HG02588 (cell line): Measurements from ENCODE around the gene ACIN1.

Source experiments
- ATAC-seq: cut with Tn5 transposase; IDR thresholded peaks from one replicate; pipeline ENCODE4 v1.9.1; 2021; ENCODE audit warnings: mild to moderate bottlenecking, moderate library complexity; ENCODE audit not compliant: unreplicated experiment

Gene ACIN1

DNA sequence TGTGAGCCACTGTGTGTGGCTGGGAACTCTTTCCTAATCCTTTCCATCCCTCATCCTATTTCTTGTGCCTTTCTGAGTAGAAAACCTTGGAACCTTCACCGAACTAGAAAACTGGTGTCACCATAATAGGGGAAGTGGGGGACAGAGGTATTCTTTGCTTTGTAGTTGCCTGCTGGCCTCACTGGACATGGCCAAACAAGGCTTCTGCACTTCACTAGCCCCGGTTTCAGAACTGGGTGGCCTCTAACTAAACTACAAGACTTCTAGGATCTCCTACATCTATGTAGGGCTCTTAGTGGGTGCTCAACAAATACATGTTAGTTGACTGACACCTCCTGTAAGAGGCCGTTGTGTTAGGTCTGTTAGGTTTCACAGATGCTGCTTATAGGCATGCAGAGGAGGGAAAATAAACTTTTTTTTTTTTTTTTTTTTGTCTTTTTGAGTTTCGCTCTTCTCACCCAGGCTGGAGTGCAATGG lies 10.4 kb upstream of the ACIN1 start:
- no peak for ATAC-seq

DNA sequence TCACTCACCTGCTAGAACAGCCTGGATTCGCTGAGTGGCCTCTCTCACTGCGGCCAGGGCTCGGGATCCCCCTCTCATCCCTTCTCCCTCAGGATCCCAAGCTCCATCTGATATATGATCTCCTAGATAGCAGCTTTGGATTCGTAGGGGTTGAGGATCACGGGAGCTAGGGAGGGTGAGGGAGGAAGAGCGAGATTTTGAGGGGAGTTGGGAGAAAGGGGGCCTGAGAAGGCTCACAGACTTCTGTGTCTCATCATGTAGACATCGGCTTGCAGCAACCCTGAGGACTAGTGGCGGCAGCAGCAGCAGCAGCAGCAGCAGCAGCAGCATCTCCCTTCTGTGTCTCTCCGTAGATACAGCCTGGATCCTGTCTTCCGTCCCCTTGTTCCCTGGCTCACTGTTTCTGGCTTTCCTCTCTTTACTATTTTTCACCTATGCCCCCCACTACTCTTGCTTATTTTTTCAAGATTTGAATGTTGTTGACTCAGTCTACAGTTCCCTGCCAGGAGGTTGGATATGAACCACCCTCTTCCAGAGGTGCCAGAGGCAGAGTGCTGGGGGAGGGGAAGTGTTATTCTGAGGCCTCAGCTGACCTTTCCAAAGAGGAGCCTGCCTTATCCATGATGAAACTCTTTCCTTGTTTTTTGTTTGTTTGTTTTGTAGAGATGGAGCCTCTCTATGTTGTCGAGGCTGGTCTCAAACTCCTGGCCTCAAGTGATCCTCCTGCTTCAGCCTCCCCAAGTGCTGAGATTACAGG lies 9.8 kb upstream of the ACIN1 start, which contains the start of gene CIROP:
Gene CIROP, minus strand, starts transcription at position 399 of the 757 bp plus-strand sequence. Its CDS starts 69 bp downstream, at position 330.
- no peak for ATAC-seq

DNA sequence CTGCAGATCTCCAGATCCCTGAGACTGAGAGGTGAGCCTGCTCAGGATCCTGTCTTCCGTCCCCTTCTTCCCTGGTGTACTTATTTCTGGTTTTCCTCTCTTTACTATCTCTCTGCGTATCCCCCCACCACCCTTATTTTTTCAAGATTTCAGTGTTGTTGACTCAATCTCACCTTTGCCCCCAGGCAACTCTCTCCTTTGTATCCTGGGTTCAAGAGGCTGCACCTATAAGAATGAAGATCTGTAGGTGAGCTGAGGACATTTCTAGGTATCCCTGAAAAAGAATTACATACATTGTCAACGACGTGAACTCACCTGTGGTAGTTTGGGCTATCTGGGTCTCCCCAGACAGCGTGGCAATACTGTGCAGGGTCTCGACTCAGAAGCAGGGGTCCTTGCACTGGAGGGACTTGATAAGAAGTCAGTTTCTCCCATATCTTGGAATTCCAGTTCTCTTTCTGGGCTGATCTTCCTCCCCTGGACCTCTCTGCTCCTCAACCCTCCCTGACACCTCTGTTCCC lies 9.2 kb upstream of the ACIN1 start:
- ATAC-seq: no peak

DNA sequence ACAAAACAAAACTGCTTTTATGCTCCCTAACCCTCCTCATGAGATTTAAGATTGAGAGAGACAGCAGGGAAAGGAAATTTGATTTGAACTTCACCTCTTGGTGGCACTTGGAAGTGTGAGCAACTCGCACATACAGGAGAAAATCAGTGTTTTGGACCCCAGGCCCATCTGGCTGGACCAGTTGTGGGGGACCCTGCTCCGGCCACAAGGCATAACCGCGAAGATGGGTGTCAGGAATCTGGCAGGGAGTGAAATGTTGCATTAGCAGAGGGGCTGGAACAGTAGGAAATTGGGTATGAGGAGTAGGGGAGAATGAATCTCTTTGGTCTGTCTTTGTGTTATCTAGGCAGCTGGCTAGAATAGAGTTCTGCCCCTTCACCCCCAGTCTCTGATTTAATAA lies 8.6 kb upstream of the ACIN1 start:
- no peak for ATAC-seq

DNA sequence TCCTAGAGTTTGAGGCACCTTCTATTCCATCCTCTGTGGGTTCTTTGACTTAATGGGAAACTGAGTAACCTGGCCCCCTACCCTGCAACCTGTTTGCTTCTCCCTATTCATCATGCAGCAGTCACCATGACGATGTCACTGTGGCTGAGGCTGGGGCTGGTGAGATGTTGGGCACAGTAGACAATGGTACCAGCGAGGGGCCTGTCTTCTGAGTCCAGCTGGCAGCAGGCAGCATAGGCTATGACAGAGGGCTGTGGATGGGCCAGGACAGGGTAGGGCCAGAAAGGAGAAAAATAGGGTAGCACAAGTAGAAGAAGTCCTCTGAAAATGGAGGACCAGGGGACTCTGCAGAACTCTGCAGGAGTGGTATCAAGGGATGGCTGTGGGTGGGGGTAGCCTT lies 7.9 kb upstream of the ACIN1 start:
- ATAC-seq: no peak

DNA sequence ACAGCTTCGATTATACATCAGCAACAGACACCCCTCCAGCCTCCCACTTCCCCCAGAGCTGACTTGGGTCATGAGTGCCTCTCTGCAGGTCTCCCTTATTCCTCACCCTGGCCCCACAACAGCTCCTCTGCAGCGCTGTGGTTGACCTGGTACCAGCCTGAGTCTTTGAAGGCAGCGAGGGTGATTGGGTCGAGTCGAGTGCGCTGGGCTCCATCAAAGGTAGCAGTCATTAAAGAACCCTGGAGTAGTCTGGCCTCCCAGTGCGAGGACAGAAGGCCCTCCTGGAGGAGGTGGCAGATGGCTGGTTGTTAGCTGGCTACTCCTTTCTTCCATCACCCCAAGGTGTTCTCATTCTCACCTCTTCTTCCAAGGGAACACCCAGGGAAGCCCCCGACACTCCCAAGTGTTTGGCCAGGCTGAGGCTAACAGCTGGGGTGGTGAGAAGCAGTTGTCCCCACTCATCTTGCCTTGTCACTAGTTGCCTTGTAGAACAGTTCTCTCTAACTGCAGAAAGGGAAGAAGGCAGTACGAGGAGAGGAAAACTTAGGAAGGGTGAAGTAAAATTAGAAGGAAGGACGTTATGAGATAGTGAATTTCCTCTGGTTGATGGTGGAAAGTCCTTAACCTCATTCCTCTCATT lies 7.2 kb upstream of the ACIN1 start:
- ATAC-seq: no peak

DNA sequence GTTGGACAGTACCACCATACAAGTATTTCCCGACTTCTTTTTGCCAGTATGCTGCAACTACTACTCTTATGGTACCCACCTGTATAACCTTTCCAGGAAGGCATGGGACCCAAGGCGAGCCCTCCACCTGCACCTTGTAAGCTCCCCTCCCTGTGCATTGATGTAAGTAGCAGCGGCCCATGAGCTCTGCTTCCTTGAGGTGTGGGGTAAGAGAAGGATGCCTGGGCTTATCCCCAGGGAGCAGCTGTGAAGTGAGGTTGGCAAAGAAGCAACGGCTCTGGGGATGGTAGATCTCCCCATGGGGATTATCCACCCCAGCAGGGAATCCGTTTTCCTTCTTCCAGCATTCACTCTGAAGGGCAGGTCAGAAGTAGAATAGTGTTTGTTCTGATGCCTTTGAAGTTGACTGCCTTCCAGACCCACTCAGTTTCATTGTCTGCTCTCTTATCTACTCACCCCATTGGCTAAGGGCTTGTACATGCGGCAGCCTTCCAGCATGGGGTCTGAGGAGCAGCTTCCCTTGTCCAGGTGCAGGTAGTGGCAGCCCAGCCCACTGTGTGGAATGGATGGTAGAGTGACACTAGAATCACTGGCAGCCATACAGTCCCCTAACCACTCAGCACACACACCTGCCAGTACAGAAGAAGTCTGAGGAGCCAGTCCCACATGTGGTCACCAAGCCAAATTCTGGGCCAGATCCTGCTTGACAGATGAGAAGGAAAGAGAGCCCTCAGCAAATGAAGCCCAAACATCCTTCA lies 6.5 kb upstream of the ACIN1 start:
- no peak for ATAC-seq

DNA sequence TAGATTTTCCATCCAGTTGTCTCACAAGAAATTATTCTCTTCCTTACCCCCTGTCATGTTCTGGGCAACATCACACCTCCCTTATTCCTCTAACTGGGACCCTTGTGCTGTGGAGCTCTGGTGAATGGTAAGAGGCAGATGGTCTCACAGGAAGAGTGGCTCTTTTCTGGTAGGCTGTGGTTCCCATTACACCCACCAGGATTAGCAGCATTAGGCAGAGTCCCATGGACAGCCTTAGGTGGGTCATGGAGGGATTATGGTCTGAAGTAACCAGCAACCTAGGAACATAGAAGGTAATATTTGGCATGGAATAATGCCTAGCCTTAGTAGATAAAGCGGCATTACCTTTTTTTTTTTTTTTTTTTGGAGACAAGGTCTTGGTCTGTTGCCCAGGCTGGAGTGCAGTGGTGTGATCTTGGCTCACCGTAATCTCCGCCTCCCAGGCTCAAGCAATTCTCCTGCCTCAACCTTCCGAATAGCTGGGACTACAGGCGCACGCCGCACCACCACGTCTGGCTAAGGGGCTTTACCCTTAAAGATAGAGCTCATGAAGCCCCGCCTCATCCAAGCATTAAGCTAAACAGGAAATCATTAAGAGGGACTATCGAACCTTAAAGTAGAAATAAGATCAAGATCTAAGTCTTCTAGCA lies 4.4 kb upstream of the ACIN1 start:
- no peak for ATAC-seq

DNA sequence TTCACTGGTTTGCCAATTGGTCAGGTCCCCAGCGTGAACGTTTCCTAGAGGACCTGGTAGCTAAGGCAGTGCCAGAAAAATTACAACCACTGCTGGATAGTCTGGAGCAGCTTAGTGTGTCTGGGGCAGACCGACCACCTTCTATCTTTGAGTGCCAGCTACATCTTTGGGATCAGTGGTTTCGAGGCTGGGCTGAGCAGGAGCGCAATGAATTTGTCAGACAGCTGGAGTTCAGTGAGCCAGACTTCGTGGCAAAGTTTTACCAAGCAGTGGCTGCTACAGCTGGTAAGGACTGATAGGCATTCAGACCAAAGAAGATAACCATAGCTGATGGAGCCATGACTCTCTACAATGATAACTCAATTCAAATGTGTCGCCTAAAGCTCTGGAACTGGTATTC lies 2.9 kb upstream of the ACIN1 start:
- no peak for ATAC-seq

DNA sequence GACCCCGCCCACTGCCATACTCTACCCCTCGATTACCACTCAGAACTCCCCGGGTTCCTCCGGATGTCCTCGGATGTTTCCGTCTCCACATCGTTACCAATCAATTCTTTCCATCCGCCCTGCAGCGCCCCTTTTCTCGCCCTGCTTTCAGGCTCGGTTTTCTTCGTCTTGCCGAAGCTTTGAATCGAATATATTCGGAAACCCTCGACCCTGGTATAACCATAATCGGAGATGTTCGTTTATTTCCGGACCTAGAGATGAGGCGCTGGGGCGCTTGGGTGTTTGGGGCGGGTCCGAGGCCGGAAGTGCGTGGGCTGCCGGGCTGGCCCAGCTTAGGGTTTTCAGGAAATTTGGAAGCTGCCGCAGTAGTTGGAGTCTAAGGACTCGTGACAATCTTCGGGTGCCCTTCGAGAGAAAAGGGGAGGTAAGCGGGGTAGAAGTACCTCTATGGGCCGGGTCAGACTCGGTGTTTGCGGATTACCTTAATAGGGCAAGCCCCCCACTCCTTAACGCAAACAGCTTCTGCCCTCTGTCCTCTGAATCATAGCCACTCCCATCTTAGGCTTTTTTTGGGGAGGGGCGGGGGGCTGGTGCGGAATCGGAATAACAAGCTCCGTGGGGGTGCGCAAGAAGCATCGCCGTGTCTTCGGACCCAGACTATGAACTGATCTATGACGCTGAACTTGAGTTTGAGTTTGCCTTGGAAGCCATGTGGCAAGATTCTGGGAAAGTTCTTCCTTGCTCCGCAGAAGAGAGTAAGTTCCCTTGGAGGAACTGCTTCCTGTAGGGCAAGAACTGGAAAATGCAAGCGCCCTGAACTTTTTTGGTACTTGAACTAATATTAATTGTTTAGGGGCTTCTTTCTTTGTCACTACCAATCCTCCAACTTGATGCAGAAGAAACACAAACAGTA lies 516 bp upstream of the ACIN1 start, which contains the start of gene C14orf119:
Gene C14orf119, plus strand, starts transcription at position 310 of the 913 bp plus-strand sequence. CDS start 2,154 bp downstream, outside the sequence.
- peak; percentile 87 for ATAC-seq

DNA sequence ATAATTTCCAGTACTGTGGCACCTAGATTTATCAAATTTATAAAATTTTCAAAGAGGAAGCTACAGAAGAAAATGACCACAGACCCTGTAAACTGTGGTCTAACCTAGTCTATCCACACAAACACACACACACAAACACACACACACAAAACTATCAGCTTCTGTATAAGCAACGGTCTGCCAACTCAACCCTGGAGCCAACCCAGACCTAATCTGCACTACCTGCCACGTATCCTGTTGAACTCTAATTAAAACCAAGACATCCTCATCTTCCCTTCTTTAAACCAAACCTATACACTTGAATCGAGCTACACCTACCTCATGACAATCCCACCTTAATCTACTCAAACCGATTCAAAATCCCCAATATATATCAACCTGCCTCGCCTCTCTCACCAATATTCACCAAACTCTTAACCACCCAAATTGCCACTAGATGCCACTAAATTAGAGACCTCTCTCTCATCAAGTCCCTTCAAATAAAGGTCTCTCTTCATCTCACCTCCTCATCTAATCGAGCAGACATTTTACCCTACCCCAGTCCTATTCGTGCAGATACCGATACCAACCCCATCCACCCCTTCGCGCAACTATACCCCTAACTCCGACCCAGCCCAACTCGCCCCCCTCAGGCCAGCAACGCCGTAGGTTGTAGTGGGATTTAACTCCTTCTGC lies 808 bp downstream of the ACIN1 start:
- no peak for ATAC-seq

DNA sequence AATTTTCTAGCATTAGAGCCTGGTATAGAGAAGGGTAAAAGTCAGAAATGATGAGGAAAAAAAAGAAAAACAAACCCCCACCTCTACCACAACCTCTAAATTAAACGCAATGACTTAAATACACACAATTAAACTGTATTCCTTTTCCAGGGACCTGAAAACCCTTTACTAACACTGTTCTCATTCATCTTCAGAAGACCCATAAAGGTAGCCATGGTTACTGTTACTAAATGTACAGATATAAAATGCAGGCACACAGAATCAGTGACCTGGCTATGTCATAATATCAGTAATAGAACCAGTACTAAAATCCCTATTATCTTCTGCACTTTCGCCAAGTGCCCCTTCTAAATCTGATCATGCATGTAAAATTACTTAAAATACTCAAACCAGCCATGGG lies 1.4 kb downstream of the ACIN1 start:
- no peak for ATAC-seq

DNA sequence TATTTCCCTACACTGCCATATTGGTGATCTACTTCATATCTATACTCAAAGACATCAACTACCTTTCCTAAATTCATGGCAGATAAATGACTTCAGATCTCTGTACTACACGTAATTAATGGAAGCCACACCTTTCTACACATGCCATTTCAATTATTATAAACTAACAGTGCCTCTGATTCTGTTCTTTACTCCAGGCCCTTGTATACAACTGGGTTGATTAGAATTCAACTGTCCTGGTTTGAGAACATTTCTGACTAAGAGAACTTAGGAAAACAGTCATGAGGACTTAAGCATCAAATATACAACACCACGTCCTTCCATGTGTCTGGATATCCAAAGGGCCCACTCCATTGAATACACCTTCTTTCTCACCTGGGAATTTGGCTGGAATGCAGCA lies 1.8 kb downstream of the ACIN1 start:
- ATAC-seq: no peak

DNA sequence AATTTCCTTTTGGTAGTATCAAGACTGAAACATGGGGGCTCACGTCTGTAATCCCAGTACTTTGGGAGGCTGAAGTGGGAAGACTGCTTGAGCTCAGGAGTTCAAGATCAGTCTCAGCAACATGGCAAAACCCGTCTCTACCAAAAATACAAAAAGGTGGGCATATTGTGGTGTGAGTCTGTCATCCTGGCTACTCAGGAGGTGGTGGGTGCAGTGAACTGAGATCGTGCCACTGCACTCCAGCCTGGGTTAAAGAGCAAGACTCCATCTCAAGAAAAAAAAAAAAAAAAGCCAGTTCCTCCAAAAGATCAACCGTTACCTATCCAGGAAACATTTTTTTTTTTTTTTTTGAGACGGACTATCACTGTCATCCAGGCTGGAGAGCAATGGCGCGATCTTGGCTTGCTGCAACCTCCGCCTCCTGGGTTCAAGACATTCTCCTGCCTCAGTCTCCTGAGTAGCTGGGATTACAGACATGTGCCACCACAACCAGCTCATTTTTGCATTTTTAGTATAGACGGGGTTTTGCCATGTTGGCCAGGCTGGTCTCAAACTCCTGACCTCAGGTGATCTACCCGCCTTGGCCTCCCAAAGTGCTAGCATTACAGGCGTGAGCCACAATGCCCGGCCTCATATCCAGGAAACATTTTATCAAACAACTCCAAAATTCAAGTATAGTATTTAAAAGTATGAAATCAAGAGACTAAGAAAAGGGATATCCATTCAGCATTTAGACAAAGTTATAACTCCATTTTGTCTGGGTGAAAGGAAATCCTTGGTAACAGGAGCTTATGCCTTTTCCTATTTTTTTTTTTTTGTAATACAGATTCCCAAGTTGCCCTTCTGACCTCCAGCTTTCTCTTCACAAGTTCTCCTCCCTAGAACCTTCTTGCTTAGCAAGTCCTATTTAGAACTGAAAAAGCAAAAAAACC lies 3.4 kb downstream of the ACIN1 start:
- ATAC-seq: no peak

DNA sequence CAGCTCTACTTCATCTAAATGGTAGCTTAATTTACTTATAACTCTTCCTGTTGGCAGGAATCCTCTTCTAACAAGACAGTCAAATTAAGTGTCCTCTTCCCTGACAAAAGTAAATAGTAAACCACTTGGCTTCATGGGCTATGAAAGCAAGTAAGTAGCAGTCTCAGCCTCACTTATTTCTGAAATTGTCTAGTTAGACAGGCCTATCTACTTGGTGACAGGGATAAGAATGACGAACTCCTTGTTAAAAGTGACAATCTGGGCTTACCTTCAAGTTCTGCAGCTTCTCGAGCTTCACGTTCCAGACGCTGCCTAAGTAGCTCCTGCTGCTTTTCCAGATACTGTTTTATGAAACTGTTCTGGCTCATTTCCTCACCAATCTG lies 4.7 kb downstream of the ACIN1 start:
- ATAC-seq: no peak

DNA sequence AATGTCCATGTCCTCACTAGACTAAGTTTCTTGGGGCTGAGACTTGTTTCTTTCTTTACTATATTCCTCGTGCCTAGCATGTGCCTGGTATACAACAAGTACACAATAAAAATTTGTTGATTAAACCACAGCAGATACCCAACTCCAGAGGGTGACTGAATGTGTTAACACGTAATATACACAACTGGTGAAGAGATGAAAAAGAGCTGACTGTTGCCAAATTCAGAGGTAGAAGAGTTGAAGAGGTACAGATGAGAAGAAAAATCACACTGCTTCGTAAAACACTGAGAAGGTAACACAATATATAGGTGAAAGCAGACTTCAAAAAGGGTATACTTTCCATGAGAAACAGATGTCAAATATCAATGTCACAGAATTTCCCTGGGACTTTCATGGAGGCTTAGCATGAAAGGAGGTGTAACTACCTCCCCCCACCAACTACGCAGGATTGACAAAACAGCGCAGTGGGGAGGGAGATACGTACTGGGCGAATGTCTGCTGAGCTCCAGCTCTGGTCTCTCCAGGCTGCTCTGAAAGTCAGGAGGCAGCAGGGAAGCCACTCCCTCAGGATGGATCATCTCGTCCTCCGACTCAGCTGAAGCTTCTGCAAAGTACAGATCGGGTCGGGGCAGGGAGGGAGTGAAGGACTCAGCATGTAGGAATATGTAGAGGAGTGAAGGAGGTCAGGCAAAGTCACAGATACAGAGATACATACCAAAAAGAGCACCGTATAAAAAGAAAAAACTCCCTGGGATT lies 5.3 kb downstream of the ACIN1 start:
- ATAC-seq: no peak

DNA sequence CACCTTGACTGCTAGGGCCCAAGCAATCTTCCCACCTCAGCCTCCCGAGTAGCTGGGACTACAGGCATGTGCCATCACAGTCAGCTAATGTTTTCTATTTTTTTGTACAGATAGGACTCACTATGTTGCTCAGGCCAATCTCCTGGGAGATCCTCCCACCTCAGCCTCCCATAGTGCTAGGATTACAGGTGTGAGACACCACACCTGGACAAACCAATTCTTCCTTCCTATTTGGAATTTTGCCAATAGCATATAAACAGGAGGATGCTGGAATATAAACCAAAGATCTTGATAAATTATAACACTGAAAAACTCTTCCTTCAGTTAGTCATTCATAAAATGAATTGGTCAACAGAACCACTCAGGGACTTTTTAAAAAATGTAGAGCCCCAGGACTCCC lies 8.4 kb downstream of the ACIN1 start:
- no peak for ATAC-seq
